K562 (cell line): Measurements from ENCODE around the gene PLK1. TPM values are rescaled to one million over a fixed set of nuclear protein-coding genes. Genes with fewer than 3 reads are reported as not detected.

Source experiments
- FOSL1 ChIP-seq: fragments of 200-800 bp; sonication (Bioruptor generic); conservative IDR thresholded peaks from 2 replicates; pipeline ENCODE4 v1.6.1; 2016; ENCODE audit warnings: missing genetic modification characterization, missing compliant biosample characterization
- KDM5B ChIP-seq: fragments of 200-600 bp; sonication (generic); IDR thresholded peaks from 2 replicates; pipeline ENCODE4 v1.6.1; 2012; ENCODE audit warnings: low read depth, mild to moderate bottlenecking, moderate library complexity, low read length, control low read depth, inconsistent platforms; ENCODE audit not compliant: insufficient replicate concordance
- MCM7 ChIP-seq, 2 experiments: fragments of 450-650 bp; IDR thresholded peaks; 2 replicates each; pipeline ENCODE4 v1.6.1; 2016 to 2018
- POLR2H ChIP-seq: IDR thresholded peaks from 2 replicates; pipeline ENCODE4 v1.6.1; 2016; ENCODE audit warnings: missing genetic modification characterization, low read depth, mild to moderate bottlenecking, control low read depth, missing compliant biosample characterization, moderate library complexity
- PTBP1 ChIP-seq: fragments of 200-400 bp; formaldehyde crosslinking; IDR thresholded peaks from 2 replicates; pipeline ENCODE4 v1.6.1; 2017; ENCODE audit warnings: low read depth, low read length
- RERE ChIP-seq: sonication (generic); formaldehyde crosslinking; IDR thresholded peaks from 2 replicates; pipeline ENCODE4 v1.8.0; 2023; ENCODE audit warnings: missing genetic modification reagents, mild to moderate bottlenecking, borderline replicate concordance
- SLC30A9 ChIP-seq: fragments of 250-450 bp; sonication (Bioruptor Pico); IDR thresholded peaks from 2 replicates; pipeline ENCODE4 v1.8.0; 2022; ENCODE audit warnings: mild to moderate bottlenecking, moderate library complexity
- ZBTB26 ChIP-seq: fragments of 450-650 bp; formaldehyde crosslinking; IDR thresholded peaks from 2 replicates; pipeline ENCODE4 v1.4.0; 2022; ENCODE audit warnings: missing genetic modification characterization
- ZMIZ1 ChIP-seq, 2 experiments: fragments of 150-350 bp in 1 of 2; IDR thresholded peaks; 2 replicates each; pipeline ENCODE4 v1.6.1; 2012 to 2016; ENCODE audit warnings: low read depth in 2 of 2, low read length in 2 of 2, mild to moderate bottlenecking in 1 of 2, moderate library complexity in 1 of 2
- ZNF75A ChIP-seq: fragments of 450-650 bp; formaldehyde crosslinking; IDR thresholded peaks from 2 replicates; pipeline ENCODE4 v1.4.0; 2020; ENCODE audit warnings: mild to moderate bottlenecking
- polyA plus RNA-seq, 8 experiments: library from polyadenylated mRNA; depleted of rRNA in 4 of 8; stranded (reverse) in 5 of 8; unstranded in 3 of 8; fragments of >200 nt; fragmentation: Nextera tagmentation in 2 of 8; fragmentation: Illumina TruSeq in 1 of 8; extraction: Ambion mirVana in 2 of 8; extraction: Trizol in 1 of 8; gene quantifications; 2 replicates each; pipeline versions ENCODE4 v1.2.1 to v1.2.3, GENCODE V29; 2011 to 2014; ENCODE audit warnings: inconsistent platforms in 1 of 8, missing spikeins in 1 of 8
- total RNA-seq, 7 experiments: library from RNA; depleted of rRNA in 6 of 7; stranded (reverse); fragments of >200 nt in 6 of 7; fragmentation: Illumina TruSeq in 2 of 7; extraction: Trizol in 2 of 7; gene quantifications; 2 replicates each; pipeline versions ENCODE4 v1.2.1 to v1.2.3, GENCODE V29; 2011 to 2021; ENCODE audit warnings: low replicate concordance in 1 of 7
- TF ChIP-seq, protein P1 (sequence below): sonication (generic); formaldehyde crosslinking; IDR thresholded peaks from 2 replicates; pipeline ENCODE4 v1.8.0; 2022; ENCODE audit warnings: mild to moderate bottlenecking, missing genetic modification reagents
- TF ChIP-seq, protein P2 (sequence below): fragments of 450-650 bp; IDR thresholded peaks from 2 replicates; pipeline ENCODE4 v1.6.1; 2016
- TF ChIP-seq, protein P3 (sequence below): fragments of 450-650 bp; conservative IDR thresholded peaks from 2 replicates; pipeline ENCODE4 v1.6.1; 2016; ENCODE audit warnings: missing genetic modification characterization, low read depth, mild to moderate bottlenecking, control low read depth, missing compliant biosample characterization

Gene PLK1
- total and polyA plus RNA-seq, 9 of the 15 experiments (the other 6 are each of a cell fraction or from before 2014, with no cell fraction given): 13.6 to 212 (median 45.5) TPM

DNA sequence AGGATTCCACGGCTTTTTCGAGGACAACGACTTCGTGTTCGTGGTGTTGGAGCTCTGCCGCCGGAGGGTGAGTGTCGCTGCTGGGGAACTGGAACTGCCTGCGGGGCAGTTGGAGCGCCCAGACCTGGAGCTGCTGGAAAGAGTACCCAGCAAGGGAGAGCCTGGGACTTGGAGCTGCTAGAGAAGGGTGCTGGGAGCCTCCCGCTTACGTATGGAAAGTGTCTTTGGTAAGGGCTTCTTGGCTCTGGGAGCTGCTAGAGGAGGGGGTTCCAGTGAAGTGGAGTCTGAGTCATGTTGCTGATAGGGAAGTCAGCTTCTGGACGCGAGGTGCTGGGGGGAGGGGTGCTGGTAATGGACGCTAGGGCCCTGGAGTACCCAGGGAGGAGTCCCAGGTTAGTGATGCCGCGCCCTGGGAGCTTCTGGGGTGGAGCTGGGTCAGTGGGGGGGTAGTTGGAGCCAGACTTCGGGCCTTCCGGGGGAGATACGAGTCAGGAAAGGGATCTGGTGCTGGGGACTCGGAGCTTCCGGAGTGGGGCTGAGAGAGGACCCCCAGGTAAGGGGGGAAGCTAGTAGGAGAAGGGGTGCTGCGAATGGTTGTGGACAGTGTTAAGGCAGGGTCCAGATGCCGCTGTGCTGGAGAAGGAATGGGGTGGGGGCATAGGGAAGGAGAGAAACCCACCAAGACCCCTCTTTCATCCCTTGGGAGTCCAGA is 741 bp downstream of the PLK1 start (continued):
- no peak for TF ChIP-seq POLR2H
- TF ChIP-seq RERE (CRISPR knock-in tag): no peak
- TF ChIP-seq KDM5B: no peak
- TF ChIP-seq MCM7 (IDR thresholded peaks at IDR 0.05): no peak
- no peak for TF ChIP-seq ZBTB26 (CRISPR knock-in tag)
- no peak for TF ChIP-seq PTBP1
- TF ChIP-seq, protein P1, sequence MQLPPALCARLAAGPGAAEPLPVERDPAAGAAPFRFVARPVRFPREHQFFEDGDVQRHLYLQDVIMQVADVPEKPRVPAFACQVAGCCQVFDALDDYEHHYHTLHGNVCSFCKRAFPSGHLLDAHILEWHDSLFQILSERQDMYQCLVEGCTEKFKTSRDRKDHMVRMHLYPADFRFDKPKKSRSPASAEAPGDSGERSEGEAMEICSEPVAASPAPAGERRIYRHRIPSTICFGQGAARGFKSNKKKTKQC: peak; percentile 13; the same call in 1 of the 2 replicates
- TF ChIP-seq SLC30A9 (CRISPR knock-in tag): no peak
- TF ChIP-seq, protein P2, sequence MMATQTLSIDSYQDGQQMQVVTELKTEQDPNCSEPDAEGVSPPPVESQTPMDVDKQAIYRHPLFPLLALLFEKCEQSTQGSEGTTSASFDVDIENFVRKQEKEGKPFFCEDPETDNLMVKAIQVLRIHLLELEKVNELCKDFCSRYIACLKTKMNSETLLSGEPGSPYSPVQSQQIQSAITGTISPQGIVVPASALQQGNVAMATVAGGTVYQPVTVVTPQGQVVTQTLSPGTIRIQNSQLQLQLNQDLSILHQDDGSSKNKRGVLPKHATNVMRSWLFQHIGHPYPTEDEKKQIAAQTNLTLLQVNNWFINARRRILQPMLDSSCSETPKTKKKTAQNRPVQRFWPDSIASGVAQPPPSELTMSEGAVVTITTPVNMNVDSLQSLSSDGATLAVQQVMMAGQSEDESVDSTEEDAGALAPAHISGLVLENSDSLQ: no peak
- no peak for TF ChIP-seq ZNF75A (CRISPR knock-in tag)
- TF ChIP-seq ZMIZ1 (IDR thresholded peaks at IDR 0.05; ENCODE audit: low read depth in 2 of 2, low read length in 2 of 2): no peak
- TF ChIP-seq, protein P3, sequence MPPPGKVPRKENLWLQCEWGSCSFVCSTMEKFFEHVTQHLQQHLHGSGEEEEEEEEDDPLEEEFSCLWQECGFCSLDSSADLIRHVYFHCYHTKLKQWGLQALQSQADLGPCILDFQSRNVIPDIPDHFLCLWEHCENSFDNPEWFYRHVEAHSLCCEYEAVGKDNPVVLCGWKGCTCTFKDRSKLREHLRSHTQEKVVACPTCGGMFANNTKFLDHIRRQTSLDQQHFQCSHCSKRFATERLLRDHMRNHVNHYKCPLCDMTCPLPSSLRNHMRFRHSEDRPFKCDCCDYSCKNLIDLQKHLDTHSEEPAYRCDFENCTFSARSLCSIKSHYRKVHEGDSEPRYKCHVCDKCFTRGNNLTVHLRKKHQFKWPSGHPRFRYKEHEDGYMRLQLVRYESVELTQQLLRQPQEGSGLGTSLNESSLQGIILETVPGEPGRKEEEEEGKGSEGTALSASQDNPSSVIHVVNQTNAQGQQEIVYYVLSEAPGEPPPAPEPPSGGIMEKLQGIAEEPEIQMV (tag): no peak
- TF ChIP-seq FOSL1: peak; percentile 81
